HG03159 (cell line): ENCODE results near the gene PARD3B.

Experiments used
- ATAC-seq: cut with Tn5 transposase; IDR thresholded peaks from one replicate; pipeline ENCODE4 v1.9.1; 2021; ENCODE audit warnings: mild to moderate bottlenecking, moderate library complexity; ENCODE audit not compliant: unreplicated experiment

PARD3B gene

GRCh38 chr2:204693262-204693661, 148.0 kb downstream of the PARD3B start:
- no peak for ATAC-seq

DNA sequence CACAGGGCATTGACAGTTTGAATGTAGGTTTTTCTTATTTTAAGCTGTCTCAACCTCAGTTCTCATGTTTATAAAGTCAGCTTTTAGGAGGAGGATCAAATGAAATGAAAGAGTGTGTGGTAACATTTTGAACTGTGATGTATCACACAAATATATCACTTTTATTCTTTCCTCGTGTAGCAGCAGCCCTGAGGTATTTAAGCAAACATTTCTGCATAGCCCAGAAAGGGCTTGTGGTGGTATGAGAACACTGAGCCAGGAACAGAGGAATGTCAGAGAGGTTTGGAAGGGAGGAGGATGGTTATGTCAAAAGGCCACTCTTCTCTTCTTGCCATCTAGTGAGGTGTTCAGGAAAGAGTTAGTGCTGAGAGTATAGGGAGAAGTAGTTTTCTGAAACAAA, 150.2 kb downstream of the PARD3B start:
- no peak for ATAC-seq

DNA sequence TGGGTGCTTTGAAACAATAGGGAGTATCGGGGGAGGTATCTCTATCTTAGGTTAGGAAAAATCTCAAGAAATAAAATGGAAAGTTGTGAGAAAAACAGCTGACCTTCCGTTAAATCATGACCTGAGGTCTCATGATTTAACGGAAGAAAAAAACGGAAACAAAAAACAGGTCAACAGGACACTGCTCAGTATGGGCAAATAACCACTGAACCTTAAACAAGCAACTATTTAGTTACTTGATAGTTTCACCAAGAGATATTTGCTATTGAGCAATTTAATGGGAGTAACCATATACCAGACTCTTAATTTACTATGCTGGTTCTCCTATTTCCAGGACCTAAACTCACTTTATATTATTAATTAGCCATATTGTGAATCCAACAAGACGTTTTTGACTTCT, 150.8 kb downstream of the PARD3B start:
- no peak for ATAC-seq

GRCh38 chr2:204705243-204705932, 160.1 kb downstream of the PARD3B start:
- no peak for ATAC-seq

- no peak for ATAC-seq
These were observed 161.7 kb downstream of the PARD3B start for GRCh38 chr2:204706939-204707338.

- ATAC-seq, result no peak
These were observed 167.9 kb downstream of the PARD3B start for GRCh38 chr2:204713211-204713610.

- ATAC-seq, result no peak
These were observed 170.1 kb downstream of the PARD3B start for GRCh38 chr2:204715361-204715760.

DNA sequence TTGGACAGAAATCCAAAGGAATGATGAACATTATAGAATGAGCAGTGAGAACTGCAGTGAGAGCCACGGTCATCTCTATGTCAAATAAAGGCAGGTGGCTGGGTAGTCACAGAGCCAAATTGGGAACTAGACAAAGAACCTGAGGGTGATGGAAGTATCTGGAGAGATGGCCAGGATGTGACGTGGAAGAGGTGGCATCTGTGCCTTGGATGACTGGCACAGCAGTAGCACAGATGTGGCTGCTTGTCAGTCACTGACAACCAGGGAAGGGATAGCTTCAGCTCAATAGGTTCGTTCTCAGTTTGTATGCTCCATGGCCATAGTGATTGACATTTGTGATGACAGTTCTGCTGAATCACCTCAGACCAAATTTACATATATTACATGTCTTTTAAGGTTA, 172.3 kb downstream of the PARD3B start:
- no peak for ATAC-seq

- ATAC-seq, result no peak
These were observed 173.3 kb downstream of the PARD3B start for GRCh38 chr2:204718607-204719006.

DNA sequence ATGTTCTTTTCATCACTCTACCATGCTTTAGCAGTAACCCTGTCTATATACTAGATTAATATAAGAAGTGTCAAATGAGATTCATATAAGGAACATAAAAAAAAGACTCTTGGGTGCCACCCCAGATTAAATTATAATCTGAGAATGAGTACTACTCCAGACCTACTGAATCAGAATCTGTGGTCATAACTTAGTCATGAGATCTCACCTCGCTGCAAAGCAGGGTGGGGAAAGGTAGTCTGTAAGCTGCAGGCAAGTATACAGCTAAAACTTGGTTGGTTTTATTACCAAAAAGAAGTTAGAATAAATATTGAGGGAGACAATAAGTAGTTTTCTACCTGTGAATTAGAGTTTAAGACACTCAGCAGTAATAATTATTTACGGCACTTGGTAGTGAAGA, 175.6 kb downstream of the PARD3B start:
- no peak for ATAC-seq

DNA sequence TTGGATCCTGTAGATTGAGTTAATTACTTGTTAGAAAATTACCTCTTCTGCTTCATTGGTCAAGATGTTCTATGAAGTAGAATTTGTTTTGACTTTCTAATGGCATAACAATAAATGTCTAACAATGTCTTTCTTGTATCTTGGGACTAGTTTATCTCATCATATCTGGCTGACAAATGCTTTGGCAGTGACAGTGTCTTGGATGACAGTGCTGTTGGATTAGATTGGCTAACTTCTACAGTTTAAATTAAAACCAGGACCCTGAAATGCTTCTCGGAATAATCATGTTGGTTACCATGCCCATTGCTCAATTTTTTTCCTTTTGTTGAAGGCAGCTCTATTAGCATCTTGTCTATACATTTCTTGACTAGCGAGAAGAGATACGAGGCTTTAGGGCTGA, 176.9 kb downstream of the PARD3B start:
- ATAC-seq, result no peak

DNA sequence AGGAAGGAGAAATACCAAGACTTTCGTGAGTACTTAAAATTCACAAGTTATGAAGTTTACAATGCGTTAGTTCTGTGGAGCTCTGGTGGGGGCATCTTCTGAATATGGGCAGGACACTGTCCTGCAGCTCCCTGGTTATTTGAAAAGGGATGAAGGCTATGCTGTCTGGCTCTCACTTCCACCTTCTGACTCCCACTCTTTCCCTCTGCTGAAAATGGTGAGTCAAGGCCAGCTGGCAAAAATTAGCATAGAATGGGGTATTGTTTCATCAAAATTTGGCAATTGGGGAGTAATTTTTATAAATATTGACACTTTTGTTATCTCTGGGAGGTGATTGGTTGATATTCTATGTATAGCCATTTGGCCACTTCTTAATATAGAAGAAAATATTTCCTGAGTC, 177.4 kb downstream of the PARD3B start:
- no peak for ATAC-seq

GRCh38 chr2:204725693-204726360, 180.6 kb downstream of the PARD3B start:
- ATAC-seq, result no peak

DNA sequence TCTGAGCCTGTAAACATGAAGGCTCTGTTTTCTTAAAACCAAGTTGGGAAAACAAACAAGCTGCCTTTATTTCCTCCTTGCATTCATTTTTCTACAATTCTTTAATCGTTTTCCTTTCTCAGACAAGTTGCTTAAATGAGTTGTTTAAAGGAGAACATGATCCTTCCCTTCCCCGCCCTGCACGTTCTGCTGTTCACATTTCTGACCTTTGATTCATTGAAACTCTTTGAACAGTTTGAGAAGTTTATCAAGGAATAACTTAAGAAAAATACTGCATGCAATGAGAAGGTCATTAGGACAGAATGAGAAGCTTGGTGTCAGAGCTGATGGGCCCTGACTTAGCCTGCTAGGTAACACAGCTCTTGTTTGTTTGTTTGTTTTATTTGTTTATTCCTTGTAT, 181.6 kb downstream of the PARD3B start:
- ATAC-seq, result no peak

DNA sequence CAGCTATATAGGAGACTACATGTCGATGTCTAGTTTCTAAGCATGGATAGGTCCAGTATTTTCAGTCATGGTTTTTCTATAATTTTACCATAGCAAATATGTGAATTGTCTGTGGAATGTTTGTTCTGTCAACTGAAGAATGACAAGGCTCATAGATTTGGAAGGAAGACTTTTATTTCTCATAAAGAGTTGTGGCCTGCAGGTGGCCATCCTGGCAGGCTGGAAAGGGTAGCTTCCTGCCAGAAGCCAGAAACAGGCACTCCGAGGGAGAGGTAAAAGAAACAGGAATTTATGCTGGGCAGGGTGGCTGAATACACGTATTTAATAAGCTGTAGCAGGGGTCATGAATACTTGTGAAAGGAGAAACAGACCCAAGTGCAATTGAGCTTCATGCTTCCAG, 182.1 kb downstream of the PARD3B start:
- no peak for ATAC-seq

DNA sequence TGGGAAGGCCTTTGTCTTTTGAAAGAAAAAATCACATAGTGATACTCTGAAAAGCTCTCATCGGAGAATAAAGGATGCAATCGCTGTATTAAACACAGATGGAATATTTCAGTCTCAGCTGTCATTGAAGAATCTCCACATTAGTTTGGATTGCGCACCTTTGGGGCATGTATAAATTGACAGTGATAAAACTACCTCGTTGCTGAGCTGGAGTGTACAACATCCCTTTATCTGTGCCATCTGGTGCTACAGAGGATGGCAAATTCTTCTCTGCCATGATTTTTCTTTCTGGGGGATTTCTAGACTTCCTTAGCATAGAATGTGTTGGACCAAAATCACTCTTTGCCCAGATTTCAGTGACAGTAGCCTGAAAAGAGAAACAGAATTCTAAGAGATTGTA, 185.3 kb downstream of the PARD3B start:
- no peak for ATAC-seq

GRCh38 chr2:204732019-204732418, 186.7 kb downstream of the PARD3B start:
- no peak for ATAC-seq

DNA sequence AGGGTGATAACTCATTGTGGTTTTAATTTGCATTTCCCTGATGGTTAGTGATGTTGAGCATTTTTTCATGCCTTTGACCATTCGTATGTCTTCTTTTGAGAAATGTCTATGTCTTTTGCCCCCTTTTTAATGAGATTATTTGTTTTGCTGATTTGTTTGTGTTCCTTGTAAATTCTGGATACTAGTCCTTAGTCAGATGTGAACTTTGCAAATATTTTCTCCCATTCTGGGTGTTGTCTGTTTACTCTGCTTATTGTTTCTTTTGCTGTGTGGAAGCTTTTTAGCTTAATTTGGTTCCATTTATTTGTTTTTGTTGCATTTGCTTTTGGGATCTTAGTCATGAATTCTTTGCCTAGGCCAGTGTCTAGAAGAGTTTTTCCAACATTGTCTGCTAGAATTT, 192.0 kb downstream of the PARD3B start:
- ATAC-seq, result no peak

DNA sequence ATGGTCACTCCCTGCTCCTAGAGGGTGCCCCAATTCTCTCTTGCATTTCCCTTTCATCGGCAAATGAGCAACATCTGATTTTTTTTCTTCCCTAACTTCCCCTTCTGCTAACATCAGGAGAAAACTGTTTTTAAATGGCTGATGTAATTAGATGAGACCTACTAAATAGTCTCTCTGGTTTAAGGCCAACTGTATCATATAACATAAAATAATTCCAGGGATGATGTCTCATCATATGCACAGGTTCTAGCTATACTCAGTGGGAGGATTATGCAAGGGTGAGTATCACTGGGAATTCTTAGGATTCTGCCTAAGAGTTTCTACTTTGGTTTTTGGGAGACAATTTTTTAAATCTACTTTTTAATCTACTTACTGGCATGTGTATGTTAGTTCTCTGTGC, 193.4 kb downstream of the PARD3B start:
- ATAC-seq, result no peak

DNA sequence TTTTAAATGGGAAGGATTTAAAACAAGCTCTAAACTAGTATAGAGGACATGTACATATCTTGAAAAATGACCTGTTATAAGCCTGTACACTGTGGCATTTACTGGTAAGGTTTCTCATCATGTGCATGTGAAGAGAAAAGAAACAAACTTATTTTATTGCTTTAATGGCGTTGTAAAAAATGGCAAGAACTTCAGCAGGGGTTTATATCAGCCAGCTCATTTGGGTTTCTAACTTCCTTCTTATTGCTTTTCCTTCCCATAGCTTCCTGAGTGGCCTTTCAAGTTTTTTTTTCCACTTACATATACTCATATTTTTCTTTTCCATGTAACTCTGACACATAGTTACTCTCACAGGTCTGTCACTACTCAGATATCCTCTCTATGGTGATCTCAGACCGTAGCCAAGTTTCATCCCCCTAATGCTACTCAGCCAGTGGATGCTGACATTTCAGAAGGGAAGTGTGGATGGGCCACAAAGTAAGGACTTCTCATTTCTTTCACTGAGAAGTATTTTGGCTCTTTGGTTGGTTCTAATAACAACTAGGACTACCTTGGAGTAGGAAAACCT, 198.2 kb downstream of the PARD3B start:
- ATAC-seq, result no peak

DNA sequence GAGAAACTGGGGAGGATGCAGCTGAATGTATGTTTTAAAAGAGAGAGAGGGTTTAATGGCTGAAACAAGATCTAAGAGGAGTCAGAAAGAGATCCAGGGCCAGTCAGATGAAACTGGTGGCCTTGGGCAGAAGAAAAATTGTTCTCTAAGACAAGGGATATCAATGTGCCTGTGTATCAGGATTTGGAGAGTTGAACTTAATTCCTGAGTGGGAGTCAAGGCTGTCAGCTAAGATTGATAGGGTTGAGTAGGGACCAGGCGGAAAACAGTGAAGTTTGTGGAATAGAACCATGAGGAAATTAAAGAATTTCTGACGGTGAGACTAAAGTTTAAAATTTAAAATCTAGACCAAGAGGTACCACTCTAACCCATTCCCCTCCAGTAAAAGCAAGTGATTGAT, 199.2 kb downstream of the PARD3B start:
- ATAC-seq, result no peak

- no peak for ATAC-seq
These were observed 203.0 kb downstream of the PARD3B start for GRCh38 chr2:204748286-204748685.
